ENCODE data around the gene WWOX.

Gene WWOX

GRCh38 chr16:78609402-78610274, 510.2 kb downstream of the WWOX start:
- no peak for DNase-seq (ENCODE audit: low read depth)
- TF ChIP-seq CTCF (IDR thresholded peaks at IDR 0.05; ENCODE audit: control insufficient read depth, extremely low read depth, insufficient read depth), result no peak
- H3K4me3 ChIP-seq (ENCODE audit: low read depth, low read length), result no peak overlapping the region

DNA sequence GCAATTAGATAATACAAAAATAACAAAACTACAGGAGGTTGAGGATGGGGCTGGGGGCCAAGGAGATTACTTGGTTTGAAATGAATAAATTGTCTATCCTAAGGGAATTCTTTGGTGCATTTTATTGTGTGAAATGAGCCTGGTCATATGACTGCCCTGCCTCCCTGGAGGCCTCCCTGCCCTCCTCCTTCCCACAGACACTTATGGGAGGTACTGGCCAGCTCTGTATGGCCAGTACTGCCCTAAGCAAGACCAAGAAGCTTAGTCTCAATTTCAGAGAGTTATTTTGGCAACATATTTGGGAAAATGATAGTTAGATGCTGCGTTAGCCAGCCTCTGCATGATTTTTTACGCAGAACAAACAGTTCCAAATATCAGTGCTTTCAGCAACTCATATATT, 511.9 kb downstream of the WWOX start:
- no peak overlapping the region for H3K4me3 ChIP-seq (ENCODE audit: low read depth, low read length)
- no peak for DNase-seq (ENCODE audit: low read depth)
- TF ChIP-seq CTCF (IDR thresholded peaks at IDR 0.05; ENCODE audit: control insufficient read depth, extremely low read depth, insufficient read depth), result no peak

- TF ChIP-seq CTCF (IDR thresholded peaks at IDR 0.05; ENCODE audit: control insufficient read depth, extremely low read depth, insufficient read depth), result no peak
- no peak overlapping the region for H3K4me3 ChIP-seq (ENCODE audit: low read depth, low read length)
- DNase-seq (ENCODE audit: low read depth), result no peak
These were observed 520.4 kb downstream of the WWOX start for GRCh38 chr16:78619811-78620210.

DNA sequence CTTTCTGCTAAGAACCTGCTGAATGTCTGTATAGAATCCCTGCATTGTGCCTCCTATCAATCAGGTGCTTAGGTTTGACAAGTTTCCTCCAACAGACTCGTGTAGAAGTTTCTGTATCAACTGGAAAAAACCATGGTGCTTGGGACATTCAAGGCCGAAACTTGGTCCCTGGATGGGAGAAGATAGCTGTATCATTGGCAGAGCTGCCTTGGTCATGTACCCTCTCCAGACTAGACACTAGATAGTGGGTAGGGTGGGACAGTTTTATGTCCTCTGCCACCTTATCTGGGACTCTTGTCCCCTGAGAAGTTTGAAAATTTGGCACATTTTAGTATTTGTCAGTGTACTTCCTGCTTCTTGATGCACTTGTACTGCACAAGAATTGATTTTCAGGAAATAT, 520.8 kb downstream of the WWOX start:
- DNase-seq (ENCODE audit: low read depth), result no peak
- no peak for TF ChIP-seq CTCF (IDR thresholded peaks at IDR 0.05; ENCODE audit: control insufficient read depth, extremely low read depth, insufficient read depth)
- H3K4me3 ChIP-seq (ENCODE audit: low read depth, low read length), result no peak overlapping the region

- TF ChIP-seq CTCF (IDR thresholded peaks at IDR 0.05; ENCODE audit: control insufficient read depth, extremely low read depth, insufficient read depth), result no peak
- DNase-seq (ENCODE audit: low read depth), result no peak
- no peak overlapping the region for H3K4me3 ChIP-seq (ENCODE audit: low read depth, low read length)
These were observed 524.3 kb downstream of the WWOX start for GRCh38 chr16:78623796-78624195.

GRCh38 chr16:78624366-78624765, 524.9 kb downstream of the WWOX start:
- no peak for DNase-seq (ENCODE audit: low read depth)
- no peak overlapping the region for H3K4me3 ChIP-seq (ENCODE audit: low read depth, low read length)
- TF ChIP-seq CTCF (IDR thresholded peaks at IDR 0.05; ENCODE audit: control insufficient read depth, extremely low read depth, insufficient read depth), result no peak

Measured in LNCaP clone FGC (cell line).